OCI-LY1 (cell line): ENCODE data around the gene RFX1.

ENCODE experiments used
- EZH2 ChIP-seq: fragments of 200-600 bp; sonication (generic), shearing (Covaris generic); IDR thresholded peaks from 2 replicates; pipeline ENCODE4 v1.8.0; 2017; ENCODE audit warnings: borderline replicate concordance, mixed run types, mild to moderate bottlenecking, antibody characterized with exemption, low read length, moderate library complexity, mixed read lengths
- TF ChIP-seq, protein P1 (sequence below): fragments of 200-600 bp; sonication (generic), shearing (Covaris generic); IDR thresholded peaks from 2 replicates; pipeline ENCODE4 v1.5.1; 2017; ENCODE audit warnings: mild to moderate bottlenecking, antibody characterized with exemption, low read length, moderate library complexity, mixed read lengths

DNA sequence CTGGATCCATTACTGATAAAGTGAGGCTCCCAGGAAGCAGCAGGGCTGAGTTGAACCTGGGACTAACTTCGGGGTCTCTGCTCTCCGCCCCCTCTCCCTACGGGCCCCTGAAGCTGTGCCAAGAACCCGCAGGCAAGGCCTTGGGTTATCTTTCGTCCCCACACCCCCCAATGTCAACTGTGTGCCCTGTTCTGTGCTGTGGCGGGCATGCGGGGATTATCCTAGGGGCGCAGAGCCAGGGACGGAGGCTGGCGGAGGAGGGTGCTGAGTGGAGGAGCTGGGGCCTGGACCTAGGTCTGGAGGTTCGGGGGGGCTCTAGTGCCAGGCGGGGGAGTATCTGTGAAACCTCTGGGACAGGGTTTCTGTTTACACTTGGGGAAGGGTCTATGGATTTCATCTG, 26.4 kb downstream of the RFX1 start:
- TF ChIP-seq, protein P1, sequence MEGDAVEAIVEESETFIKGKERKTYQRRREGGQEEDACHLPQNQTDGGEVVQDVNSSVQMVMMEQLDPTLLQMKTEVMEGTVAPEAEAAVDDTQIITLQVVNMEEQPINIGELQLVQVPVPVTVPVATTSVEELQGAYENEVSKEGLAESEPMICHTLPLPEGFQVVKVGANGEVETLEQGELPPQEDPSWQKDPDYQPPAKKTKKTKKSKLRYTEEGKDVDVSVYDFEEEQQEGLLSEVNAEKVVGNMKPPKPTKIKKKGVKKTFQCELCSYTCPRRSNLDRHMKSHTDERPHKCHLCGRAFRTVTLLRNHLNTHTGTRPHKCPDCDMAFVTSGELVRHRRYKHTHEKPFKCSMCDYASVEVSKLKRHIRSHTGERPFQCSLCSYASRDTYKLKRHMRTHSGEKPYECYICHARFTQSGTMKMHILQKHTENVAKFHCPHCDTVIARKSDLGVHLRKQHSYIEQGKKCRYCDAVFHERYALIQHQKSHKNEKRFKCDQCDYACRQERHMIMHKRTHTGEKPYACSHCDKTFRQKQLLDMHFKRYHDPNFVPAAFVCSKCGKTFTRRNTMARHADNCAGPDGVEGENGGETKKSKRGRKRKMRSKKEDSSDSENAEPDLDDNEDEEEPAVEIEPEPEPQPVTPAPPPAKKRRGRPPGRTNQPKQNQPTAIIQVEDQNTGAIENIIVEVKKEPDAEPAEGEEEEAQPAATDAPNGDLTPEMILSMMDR: no peak
- TF ChIP-seq EZH2: no peak
